H9 (cell line): ENCODE data around the gene IL16. TPM values are rescaled to one million over a fixed set of nuclear protein-coding genes. Genes with fewer than 3 reads are reported as not detected.

ENCODE experiments used
- DNase-seq: peaks from one replicate; pipeline ENCODE4 v3.0.0-alpha.2; 2017
- H2AFZ ChIP-seq: one replicate; pipeline ENCODE4 v1.6.1; 2013; ENCODE audit warnings: mild to moderate bottlenecking, low read length, control low read depth, moderate library complexity
- H2AK5ac ChIP-seq: 2 replicates; pipeline ENCODE4 v1.6.1; 2013; ENCODE audit warnings: low read length, control low read depth, mixed read lengths; ENCODE audit not compliant: insufficient read length
- H2BK120ac ChIP-seq: one replicate; pipeline ENCODE4 v1.6.1; 2013; ENCODE audit warnings: low read depth, mild to moderate bottlenecking, low read length, control low read depth, inconsistent platforms; ENCODE audit not compliant: poor library complexity, severe bottlenecking
- H2BK12ac ChIP-seq: 2 replicates; pipeline ENCODE4 v1.6.1; 2013; ENCODE audit warnings: low read length, control low read depth, mixed read lengths, low read depth; ENCODE audit not compliant: insufficient read length
- H2BK15ac ChIP-seq: 2 replicates; pipeline ENCODE4 v1.6.1; 2013; ENCODE audit warnings: low read depth, low read length, control low read depth
- H2BK20ac ChIP-seq: one replicate; pipeline ENCODE4 v1.6.1; 2013; ENCODE audit warnings: low read depth, mild to moderate bottlenecking, low read length, control low read depth, inconsistent platforms; ENCODE audit not compliant: poor library complexity, severe bottlenecking
- H2BK5ac ChIP-seq: 2 replicates; pipeline ENCODE4 v1.6.1; 2013; ENCODE audit warnings: low read length, control low read depth, mixed read lengths; ENCODE audit not compliant: insufficient read length
- H3K14ac ChIP-seq: 2 replicates; pipeline ENCODE4 v1.6.1; 2013; ENCODE audit warnings: low read length, control low read depth; ENCODE audit not compliant: insufficient read depth
- H3K18ac ChIP-seq: 2 replicates; pipeline ENCODE4 v1.6.1; 2013; ENCODE audit warnings: low read depth, mild to moderate bottlenecking, mixed read lengths, low read length, control low read depth; ENCODE audit not compliant: insufficient read length
- H3K23ac ChIP-seq: 2 replicates; pipeline ENCODE4 v1.6.1; 2013; ENCODE audit warnings: low read length, control low read depth, mixed read lengths, low read depth; ENCODE audit not compliant: insufficient read length
- H3K23me2 ChIP-seq: 2 replicates; pipeline ENCODE4 v1.6.1; 2013; ENCODE audit warnings: low read depth, mild to moderate bottlenecking, mixed read lengths, low read length, control low read depth; ENCODE audit not compliant: insufficient read length, poor library complexity, severe bottlenecking
- H3K27ac ChIP-seq: 2 replicates; pipeline ENCODE4 v1.5.1; 2013; ENCODE audit warnings: low read length, control low read depth, mixed read lengths, low read depth; ENCODE audit not compliant: insufficient read length
- H3K27me3 ChIP-seq: 2 replicates; pipeline ENCODE4 v1.6.1; 2013; ENCODE audit warnings: low read length, control low read depth, inconsistent platforms; ENCODE audit not compliant: insufficient read depth
- H3K4ac ChIP-seq: 2 replicates; pipeline ENCODE4 v1.6.1; 2013; ENCODE audit warnings: low read depth, mild to moderate bottlenecking, control low read depth, inconsistent platforms, low read length, moderate library complexity
- H3K4me1 ChIP-seq: 2 replicates; pipeline ENCODE4 v1.6.1; 2013; ENCODE audit warnings: low read length, control low read depth, inconsistent platforms; ENCODE audit not compliant: insufficient read depth
- H3K4me2 ChIP-seq: 2 replicates; pipeline ENCODE4 v1.6.1; 2013; ENCODE audit warnings: low read length, control low read depth, mixed read lengths; ENCODE audit not compliant: insufficient read length, insufficient read depth
- H3K56ac ChIP-seq: 2 replicates; pipeline ENCODE4 v1.6.1; 2013; ENCODE audit warnings: low read depth, mild to moderate bottlenecking, mixed read lengths, low read length, control low read depth; ENCODE audit not compliant: insufficient read length
- H3K79me1 ChIP-seq: 2 replicates; pipeline ENCODE4 v1.6.1; 2013; ENCODE audit warnings: low read depth, mild to moderate bottlenecking, moderate library complexity, low read length, control low read depth, inconsistent platforms; ENCODE audit not compliant: insufficient read depth, poor library complexity, severe bottlenecking
- H3K79me2 ChIP-seq: 2 replicates; pipeline ENCODE4 v1.6.1; 2013; ENCODE audit warnings: low read length, control low read depth, inconsistent platforms; ENCODE audit not compliant: insufficient read depth
- H3K9ac ChIP-seq: 2 replicates; pipeline ENCODE4 v1.6.1; 2013; ENCODE audit warnings: low read length, control low read depth, mixed read lengths; ENCODE audit not compliant: insufficient read length; ENCODE audit errors: extremely low read depth
- H3K9me3 ChIP-seq: one replicate; pipeline ENCODE4 v1.6.1; 2013; ENCODE audit warnings: low read depth, low read length, inconsistent platforms; ENCODE audit not compliant: control insufficient read depth
- H3T11ph ChIP-seq: one replicate; pipeline ENCODE4 v1.6.1; 2013; ENCODE audit warnings: mild to moderate bottlenecking, low read length, control low read depth, inconsistent platforms
- H4K20me1 ChIP-seq: one replicate; pipeline ENCODE4 v1.6.1; 2013; ENCODE audit not compliant: control insufficient read depth, insufficient read length, insufficient read depth
- H4K5ac ChIP-seq: 2 replicates; pipeline ENCODE4 v1.6.1; 2013; ENCODE audit warnings: low read depth, mild to moderate bottlenecking, mixed read lengths, low read length, control low read depth; ENCODE audit not compliant: insufficient read length
- H4K8ac ChIP-seq: replicated peaks from 2 replicates; pipeline ENCODE4 v1.6.1; 2013; ENCODE audit warnings: low read length, control low read depth, mixed read lengths, low read depth; ENCODE audit not compliant: insufficient read length
- H4K91ac ChIP-seq: 2 replicates; pipeline ENCODE4 v1.6.1; 2013; ENCODE audit warnings: low read depth, mild to moderate bottlenecking, moderate library complexity, mixed read lengths, low read length, control low read depth; ENCODE audit not compliant: insufficient read length
- H3K27ac Mint-ChIP-seq, 3 experiments: 2 replicates in 2 of 3; 3 replicates in 1 of 3; pipeline ENCODE4 v1.8.0; 2020 to 2021; ENCODE audit warnings: mixed read lengths in 3 of 3, mild to moderate bottlenecking in 1 of 3, moderate library complexity in 1 of 3
- H3K27me3 Mint-ChIP-seq: 2 replicates; pipeline ENCODE4 v1.8.0; 2021; ENCODE audit warnings: low read depth, mild to moderate bottlenecking, moderate library complexity, mixed read lengths
- H3K36me3 Mint-ChIP-seq, 3 experiments: 2 replicates in 2 of 3; 3 replicates in 1 of 3; pipeline ENCODE4 v1.8.0; 2020 to 2021; ENCODE audit warnings: low read depth in 3 of 3, mixed read lengths in 3 of 3; ENCODE audit not compliant: insufficient read depth in 1 of 3
- H3K4me1 Mint-ChIP-seq, 2 experiments: 2 replicates each; pipeline ENCODE4 v1.8.0; 2020; ENCODE audit warnings: mixed read lengths in 2 of 2
- H3K4me3 Mint-ChIP-seq, 2 experiments: 2 replicates in 1 of 2; 3 replicates in 1 of 2; pipeline ENCODE4 v1.8.0; 2020 to 2021; ENCODE audit warnings: mild to moderate bottlenecking in 2 of 2, mixed read lengths in 2 of 2, moderate library complexity in 1 of 2
- H3K9me3 Mint-ChIP-seq, 2 experiments: 2 replicates in 1 of 2; 3 replicates in 1 of 2; pipeline ENCODE4 v1.8.0; 2020; ENCODE audit warnings: mild to moderate bottlenecking in 2 of 2, mixed read lengths in 2 of 2, moderate library complexity in 1 of 2
- CTCF ChIP-seq: fragments of 200-600 bp; sonication (generic); conservative IDR thresholded peaks from 3 replicates; pipeline ENCODE4 v1.8.0; 2021; ENCODE audit warnings: antibody characterized with exemption, mild to moderate bottlenecking
- WGBS: extraction: QIAGEN DNeasy Blood & Tissue Kit; methylation state at CpG from one replicate; pipeline ENCODE4 v1.1.7; 2013; ENCODE audit warnings: missing lambda C conversion rate, low lambda C conversion rate, mixed read lengths; ENCODE audit not compliant: insufficient read length; ENCODE audit errors: extremely low coverage; 5-methylcytosine and 5-hydroxymethylcytosine counted together
- total RNA-seq: library from RNA; stranded (reverse); gene quantifications from 2 replicates; pipeline ENCODE4 v1.2.1, GENCODE V29; 2021

The IL16 gene
- total RNA-seq, 1 experiment from 2014 or later = 0.28 TPM

GRCh38 chr15:81183439-81183775, 13.3 kb upstream of the IL16 start:
- Mint-ChIP-seq H3K36me3 (no peaks in the 10 kb centered on the region), H3K27me3 (peaks cover 24% of the 10 kb centered on the region), H3K9me3 (no peaks in the 10 kb centered on the region), H3K27ac (no peak overlapping the region), H3K4me1 (peaks cover 0 to 18% of the 10 kb centered on the region in 2 experiments; a peak in 3 of 4 replicates), H3K4me3 (no peak overlapping the region)
- Histone ChIP-seq H3K23ac (no peak overlapping the region), H3K23me2 (no peaks in the 10 kb centered on the region), H3K14ac (no peak overlapping the region), H3K79me1 (no peaks in the 10 kb centered on the region), H3K4me1 (no peaks in the 10 kb centered on the region), H3K9ac (no peak overlapping the region), H2BK120ac (no peak overlapping the region), H2BK15ac (no peak overlapping the region), H2BK12ac (no peak overlapping the region), H2BK20ac (no peak overlapping the region), H3K9me3 (no peaks in the 10 kb centered on the region), H3K56ac (no peak overlapping the region), H2AFZ (no peak overlapping the region), H3K79me2 (no peaks in the 10 kb centered on the region), H2AK5ac (no peak overlapping the region), H4K91ac (no peak overlapping the region), H3K27ac (no peak overlapping the region), H2BK5ac (no peak overlapping the region), H4K8ac (no peak overlapping the region), H3K18ac (no peak overlapping the region), H3T11ph (no peak overlapping the region), H4K5ac (no peak overlapping the region), H4K20me1 (no peaks in the 10 kb centered on the region), H3K4me2 (no peak overlapping the region), H3K4ac (no peak overlapping the region), H3K27me3 (no peaks in the 10 kb centered on the region)
- no peak for DNase-seq
- WGBS = no CpG with 5 or more reads among the region's 4 CpGs
- 0 out of 3 replicates have a peak, but pooled peaks have one; percentile 1 for TF ChIP-seq CTCF
